ENCODE results near the gene DDIT4. TPM values are rescaled to one million over a fixed set of nuclear protein-coding genes. Genes with fewer than 3 reads are reported as not detected.
A peak's percentile ranks its signal among the peaks of the same experiment; 100 is the strongest.

Gene DDIT4
- total and polyA plus RNA-seq, 2 experiments from 2014 or later: 114 to 136 TPM

DNA sequence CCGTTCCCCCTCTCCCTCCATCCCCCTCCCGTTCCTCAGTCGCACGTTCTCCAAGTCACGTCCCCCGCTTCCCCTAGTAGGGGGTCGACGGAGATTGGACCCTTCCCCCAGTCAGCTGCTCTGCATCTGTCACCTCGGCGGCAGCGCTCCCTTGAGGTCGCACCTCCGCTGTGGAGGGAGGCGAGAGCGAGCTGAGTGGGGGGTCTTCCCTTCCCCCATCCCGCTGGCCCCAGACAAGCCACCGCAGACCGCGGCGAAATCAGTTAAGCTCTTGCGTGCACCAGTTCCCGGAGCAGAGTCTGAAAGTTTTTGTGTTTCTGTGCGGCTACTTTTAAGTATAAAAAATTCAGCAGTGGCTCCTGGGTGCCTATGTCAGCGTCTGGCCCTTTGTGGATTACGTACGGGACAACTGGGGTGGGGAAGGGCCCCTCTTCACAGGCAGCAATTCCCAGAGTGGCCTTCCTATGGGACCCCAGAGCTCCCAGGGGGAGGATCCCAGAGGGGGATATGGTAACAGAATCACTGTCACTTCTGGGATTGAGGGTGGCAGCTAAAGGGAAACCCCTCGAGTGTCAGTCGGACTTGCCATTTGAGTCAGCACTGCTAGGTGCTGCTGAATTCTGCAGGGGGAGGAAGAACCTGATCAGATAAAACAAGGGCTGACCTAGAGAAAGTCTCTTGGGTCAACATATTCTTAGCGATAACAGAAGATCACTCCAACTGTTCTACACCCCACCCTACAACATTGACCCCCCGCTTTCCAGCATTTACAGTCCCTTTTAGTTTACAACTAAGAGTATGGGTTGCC is 12.5 kb upstream of the DDIT4 start (continued):
- TF ChIP-seq, protein P1, sequence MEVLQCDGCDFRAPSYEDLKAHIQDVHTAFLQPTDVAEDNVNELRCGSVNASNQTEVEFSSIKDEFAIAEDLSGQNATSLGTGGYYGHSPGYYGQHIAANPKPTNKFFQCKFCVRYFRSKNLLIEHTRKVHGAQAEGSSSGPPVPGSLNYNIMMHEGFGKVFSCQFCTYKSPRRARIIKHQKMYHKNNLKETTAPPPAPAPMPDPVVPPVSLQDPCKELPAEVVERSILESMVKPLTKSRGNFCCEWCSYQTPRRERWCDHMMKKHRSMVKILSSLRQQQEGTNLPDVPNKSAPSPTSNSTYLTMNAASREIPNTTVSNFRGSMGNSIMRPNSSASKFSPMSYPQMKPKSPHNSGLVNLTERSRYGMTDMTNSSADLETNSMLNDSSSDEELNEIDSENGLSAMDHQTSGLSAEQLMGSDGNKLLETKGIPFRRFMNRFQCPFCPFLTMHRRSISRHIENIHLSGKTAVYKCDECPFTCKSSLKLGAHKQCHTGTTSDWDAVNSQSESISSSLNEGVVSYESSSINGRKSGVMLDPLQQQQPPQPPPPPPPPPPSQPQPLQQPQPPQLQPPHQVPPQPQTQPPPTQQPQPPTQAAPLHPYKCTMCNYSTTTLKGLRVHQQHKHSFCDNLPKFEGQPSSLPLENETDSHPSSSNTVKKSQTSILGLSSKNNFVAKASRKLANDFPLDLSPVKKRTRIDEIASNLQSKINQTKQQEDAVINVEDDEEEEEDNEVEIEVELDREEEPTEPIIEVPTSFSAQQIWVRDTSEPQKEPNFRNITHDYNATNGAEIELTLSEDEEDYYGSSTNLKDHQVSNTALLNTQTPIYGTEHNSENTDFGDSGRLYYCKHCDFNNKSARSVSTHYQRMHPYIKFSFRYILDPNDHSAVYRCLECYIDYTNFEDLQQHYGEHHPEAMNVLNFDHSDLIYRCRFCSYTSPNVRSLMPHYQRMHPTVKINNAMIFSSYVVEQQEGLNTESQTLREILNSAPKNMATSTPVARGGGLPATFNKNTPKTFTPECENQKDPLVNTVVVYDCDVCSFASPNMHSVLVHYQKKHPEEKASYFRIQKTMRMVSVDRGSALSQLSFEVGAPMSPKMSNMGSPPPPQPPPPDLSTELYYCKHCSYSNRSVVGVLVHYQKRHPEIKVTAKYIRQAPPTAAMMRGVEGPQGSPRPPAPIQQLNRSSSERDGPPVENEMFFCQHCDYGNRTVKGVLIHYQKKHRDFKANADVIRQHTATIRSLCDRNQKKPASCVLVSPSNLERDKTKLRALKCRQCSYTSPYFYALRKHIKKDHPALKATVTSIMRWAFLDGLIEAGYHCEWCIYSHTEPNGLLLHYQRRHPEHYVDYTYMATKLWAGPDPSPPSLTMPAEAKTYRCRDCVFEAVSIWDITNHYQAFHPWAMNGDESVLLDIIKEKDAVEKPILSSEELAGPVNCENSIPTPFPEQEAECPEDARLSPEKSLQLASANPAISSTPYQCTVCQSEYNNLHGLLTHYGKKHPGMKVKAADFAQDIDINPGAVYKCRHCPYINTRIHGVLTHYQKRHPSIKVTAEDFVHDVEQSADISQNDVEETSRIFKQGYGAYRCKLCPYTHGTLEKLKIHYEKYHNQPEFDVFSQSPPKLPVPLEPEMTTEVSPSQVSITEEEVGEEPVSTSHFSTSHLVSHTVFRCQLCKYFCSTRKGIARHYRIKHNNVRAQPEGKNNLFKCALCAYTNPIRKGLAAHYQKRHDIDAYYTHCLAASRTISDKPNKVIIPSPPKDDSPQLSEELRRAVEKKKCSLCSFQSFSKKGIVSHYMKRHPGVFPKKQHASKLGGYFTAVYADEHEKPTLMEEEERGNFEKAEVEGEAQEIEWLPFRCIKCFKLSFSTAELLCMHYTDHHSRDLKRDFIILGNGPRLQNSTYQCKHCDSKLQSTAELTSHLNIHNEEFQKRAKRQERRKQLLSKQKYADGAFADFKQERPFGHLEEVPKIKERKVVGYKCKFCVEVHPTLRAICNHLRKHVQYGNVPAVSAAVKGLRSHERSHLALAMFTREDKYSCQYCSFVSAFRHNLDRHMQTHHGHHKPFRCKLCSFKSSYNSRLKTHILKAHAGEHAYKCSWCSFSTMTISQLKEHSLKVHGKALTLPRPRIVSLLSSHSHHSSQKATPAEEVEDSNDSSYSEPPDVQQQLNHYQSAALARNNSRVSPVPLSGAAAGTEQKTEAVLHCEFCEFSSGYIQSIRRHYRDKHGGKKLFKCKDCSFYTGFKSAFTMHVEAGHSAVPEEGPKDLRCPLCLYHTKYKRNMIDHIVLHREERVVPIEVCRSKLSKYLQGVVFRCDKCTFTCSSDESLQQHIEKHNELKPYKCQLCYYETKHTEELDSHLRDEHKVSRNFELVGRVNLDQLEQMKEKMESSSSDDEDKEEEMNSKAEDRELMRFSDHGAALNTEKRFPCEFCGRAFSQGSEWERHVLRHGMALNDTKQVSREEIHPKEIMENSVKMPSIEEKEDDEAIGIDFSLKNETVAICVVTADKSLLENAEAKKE (CRISPR knock-in tag; IDR thresholded peaks at IDR 0.05): peak; percentile 52; the same call in 1 of the 2 replicates
- TF ChIP-seq EZH2 (IDR thresholded peaks at IDR 0.05; ENCODE audit: low read depth, unreplicated experiment): no peak
- no peak for TF ChIP-seq STAT1 (IDR thresholded peaks at IDR 0.05; ENCODE audit: unreplicated experiment)
- no peak for TF ChIP-seq ZNF331 (CRISPR knock-in tag; IDR thresholded peaks at IDR 0.05; ENCODE audit: low read depth)
- peak; percentile 71 for TF ChIP-seq CREB1 (CRISPR knock-in tag; IDR thresholded peaks at IDR 0.05; ENCODE audit: low read depth)

DNA sequence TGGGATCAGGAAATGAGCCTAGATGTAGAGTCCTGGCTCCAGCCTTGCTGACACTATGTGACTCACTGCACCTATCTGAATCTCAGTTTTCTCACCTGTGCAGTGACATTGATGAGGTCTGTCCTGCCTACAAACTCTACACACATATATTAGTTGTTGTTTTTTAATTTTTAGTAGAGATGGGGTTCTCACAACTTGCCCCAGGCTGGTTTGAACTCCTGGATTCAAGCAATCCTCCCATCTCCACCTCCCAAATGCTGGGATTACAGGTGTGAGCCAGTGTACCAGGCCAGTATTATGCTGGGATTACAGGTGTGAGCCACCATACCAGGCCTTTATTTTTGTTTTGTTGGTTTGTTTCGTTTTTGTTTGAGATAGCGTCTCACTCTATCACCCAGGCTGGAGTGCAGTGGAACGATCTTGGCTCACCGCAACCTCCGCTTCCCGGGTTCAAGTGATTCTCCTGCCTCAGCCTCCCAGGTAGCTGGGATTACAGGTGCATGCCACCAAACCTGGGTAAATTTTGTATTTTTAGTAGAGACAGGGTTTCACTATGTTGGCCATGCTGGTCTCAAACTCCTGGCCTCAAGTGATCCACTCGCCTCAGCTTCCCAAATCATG is 11.8 kb upstream of the DDIT4 start:
- peak overlapping the region; percentile 90; the same call in 1 of the 2 replicates for H3K27ac Mint-ChIP-seq
- no peak for TF ChIP-seq POLR2AphosphoS5 (IDR thresholded peaks at IDR 0.05; ENCODE audit: low read depth)
- TF ChIP-seq, protein P2, sequence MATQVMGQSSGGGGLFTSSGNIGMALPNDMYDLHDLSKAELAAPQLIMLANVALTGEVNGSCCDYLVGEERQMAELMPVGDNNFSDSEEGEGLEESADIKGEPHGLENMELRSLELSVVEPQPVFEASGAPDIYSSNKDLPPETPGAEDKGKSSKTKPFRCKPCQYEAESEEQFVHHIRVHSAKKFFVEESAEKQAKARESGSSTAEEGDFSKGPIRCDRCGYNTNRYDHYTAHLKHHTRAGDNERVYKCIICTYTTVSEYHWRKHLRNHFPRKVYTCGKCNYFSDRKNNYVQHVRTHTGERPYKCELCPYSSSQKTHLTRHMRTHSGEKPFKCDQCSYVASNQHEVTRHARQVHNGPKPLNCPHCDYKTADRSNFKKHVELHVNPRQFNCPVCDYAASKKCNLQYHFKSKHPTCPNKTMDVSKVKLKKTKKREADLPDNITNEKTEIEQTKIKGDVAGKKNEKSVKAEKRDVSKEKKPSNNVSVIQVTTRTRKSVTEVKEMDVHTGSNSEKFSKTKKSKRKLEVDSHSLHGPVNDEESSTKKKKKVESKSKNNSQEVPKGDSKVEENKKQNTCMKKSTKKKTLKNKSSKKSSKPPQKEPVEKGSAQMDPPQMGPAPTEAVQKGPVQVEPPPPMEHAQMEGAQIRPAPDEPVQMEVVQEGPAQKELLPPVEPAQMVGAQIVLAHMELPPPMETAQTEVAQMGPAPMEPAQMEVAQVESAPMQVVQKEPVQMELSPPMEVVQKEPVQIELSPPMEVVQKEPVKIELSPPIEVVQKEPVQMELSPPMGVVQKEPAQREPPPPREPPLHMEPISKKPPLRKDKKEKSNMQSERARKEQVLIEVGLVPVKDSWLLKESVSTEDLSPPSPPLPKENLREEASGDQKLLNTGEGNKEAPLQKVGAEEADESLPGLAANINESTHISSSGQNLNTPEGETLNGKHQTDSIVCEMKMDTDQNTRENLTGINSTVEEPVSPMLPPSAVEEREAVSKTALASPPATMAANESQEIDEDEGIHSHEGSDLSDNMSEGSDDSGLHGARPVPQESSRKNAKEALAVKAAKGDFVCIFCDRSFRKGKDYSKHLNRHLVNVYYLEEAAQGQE (IDR thresholded peaks at IDR 0.05; ENCODE audit: unreplicated experiment): no peak
- TF ChIP-seq, protein P3, sequence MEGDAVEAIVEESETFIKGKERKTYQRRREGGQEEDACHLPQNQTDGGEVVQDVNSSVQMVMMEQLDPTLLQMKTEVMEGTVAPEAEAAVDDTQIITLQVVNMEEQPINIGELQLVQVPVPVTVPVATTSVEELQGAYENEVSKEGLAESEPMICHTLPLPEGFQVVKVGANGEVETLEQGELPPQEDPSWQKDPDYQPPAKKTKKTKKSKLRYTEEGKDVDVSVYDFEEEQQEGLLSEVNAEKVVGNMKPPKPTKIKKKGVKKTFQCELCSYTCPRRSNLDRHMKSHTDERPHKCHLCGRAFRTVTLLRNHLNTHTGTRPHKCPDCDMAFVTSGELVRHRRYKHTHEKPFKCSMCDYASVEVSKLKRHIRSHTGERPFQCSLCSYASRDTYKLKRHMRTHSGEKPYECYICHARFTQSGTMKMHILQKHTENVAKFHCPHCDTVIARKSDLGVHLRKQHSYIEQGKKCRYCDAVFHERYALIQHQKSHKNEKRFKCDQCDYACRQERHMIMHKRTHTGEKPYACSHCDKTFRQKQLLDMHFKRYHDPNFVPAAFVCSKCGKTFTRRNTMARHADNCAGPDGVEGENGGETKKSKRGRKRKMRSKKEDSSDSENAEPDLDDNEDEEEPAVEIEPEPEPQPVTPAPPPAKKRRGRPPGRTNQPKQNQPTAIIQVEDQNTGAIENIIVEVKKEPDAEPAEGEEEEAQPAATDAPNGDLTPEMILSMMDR (conservative IDR thresholded peaks at IDR 0.05; ENCODE audit: low read depth in 2 of 2): no peak
- no peak for TF ChIP-seq ZNF331 (CRISPR knock-in tag; IDR thresholded peaks at IDR 0.05; ENCODE audit: low read depth)

More for the DNA sequence above, 11.8 kb upstream of the DDIT4 start:
- Histone ChIP-seq H3K9me2 (ENCODE audit: insufficient read depth) (no peaks in the 10 kb centered on the region), H2AFZ (peak overlapping the region; percentile 40; the same call in 1 of the 2 replicates), H3K4me3 (peak overlapping the region; percentile 62), H4K20me1 (replicated peaks; ENCODE audit: insufficient read depth) (no peaks in the 10 kb centered on the region), H3K4me2 (peak overlapping the region; percentile 92), H3K36me3 (ENCODE audit: insufficient read depth) (no peaks in the 10 kb centered on the region), H3K79me2 (replicated peaks; ENCODE audit: insufficient read depth) (no peaks in the 10 kb centered on the region), H3K27ac (ENCODE audit: low read depth) (peak overlapping the region; percentile 97), H3K4me1 (ENCODE audit: insufficient read depth) (peaks cover 36% of the 10 kb centered on the region), H3F3A (replicated peaks; ENCODE audit: low read depth) (peaks cover 29% of the 10 kb centered on the region), H3K27me3 (ENCODE audit: insufficient read depth) (no peaks in the 10 kb centered on the region)
- H3K4me1 Mint-ChIP-seq: peaks cover 59% of the 10 kb centered on the region
- H3K27me3 Mint-ChIP-seq (ENCODE audit: insufficient read depth, low read depth, poor library complexity): peaks cover 30% of the 10 kb centered on the region
- H3K9me3 Mint-ChIP-seq: no peaks in the 10 kb centered on the region
- DNase-seq (ENCODE audit: low spot score) (no peak), ATAC-seq (no peak)
- no peaks in the 10 kb centered on the region for H3K36me3 Mint-ChIP-seq (ENCODE audit: low read depth)
- H3K4me3 Mint-ChIP-seq: peak overlapping the region; percentile 74

All from GM23338 (cell line).